Hepatocyte (in vitro differentiated cells): ENCODE data around the gene FAM222B.

Source experiments
- EZH2 ChIP-seq: fragments of 200-600 bp; sonication (generic); IDR thresholded peaks from 2 replicates; pipeline ENCODE4 v1.6.1; 2016; ENCODE audit warnings: antibody characterized with exemption, mild to moderate bottlenecking, borderline replicate concordance
- EZH2phosphoT487 ChIP-seq: fragments of 200-600 bp; sonication (generic); IDR thresholded peaks from one replicate; pipeline ENCODE4 v1.6.1; 2018; ENCODE audit warnings: antibody characterized with exemption, mild to moderate bottlenecking, low read depth, moderate library complexity; ENCODE audit not compliant: unreplicated experiment, severe bottlenecking
- TF ChIP-seq, protein P1 (sequence below): fragments of 200-600 bp; sonication (generic); IDR thresholded peaks from 2 replicates; pipeline ENCODE4 v1.5.1; 2016; ENCODE audit warnings: antibody characterized with exemption, mild to moderate bottlenecking; ENCODE audit not compliant: poor library complexity

GRCh38 chr17:28842282-28843012 is at the start of gene FAM222B:
- TF ChIP-seq, protein P1, sequence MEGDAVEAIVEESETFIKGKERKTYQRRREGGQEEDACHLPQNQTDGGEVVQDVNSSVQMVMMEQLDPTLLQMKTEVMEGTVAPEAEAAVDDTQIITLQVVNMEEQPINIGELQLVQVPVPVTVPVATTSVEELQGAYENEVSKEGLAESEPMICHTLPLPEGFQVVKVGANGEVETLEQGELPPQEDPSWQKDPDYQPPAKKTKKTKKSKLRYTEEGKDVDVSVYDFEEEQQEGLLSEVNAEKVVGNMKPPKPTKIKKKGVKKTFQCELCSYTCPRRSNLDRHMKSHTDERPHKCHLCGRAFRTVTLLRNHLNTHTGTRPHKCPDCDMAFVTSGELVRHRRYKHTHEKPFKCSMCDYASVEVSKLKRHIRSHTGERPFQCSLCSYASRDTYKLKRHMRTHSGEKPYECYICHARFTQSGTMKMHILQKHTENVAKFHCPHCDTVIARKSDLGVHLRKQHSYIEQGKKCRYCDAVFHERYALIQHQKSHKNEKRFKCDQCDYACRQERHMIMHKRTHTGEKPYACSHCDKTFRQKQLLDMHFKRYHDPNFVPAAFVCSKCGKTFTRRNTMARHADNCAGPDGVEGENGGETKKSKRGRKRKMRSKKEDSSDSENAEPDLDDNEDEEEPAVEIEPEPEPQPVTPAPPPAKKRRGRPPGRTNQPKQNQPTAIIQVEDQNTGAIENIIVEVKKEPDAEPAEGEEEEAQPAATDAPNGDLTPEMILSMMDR: no peak
- TF ChIP-seq EZH2phosphoT487: no peak
- TF ChIP-seq EZH2: no peak
